IPS-15b (cell line): Measurements from ENCODE around the gene DIRAS1.

Experiments used
- H3K27me3 ChIP-seq: one replicate; pipeline ENCODE4 v1.6.1; 2013; ENCODE audit warnings: low read length; ENCODE audit not compliant: control insufficient read depth, insufficient read depth
- H3K36me3 ChIP-seq: one replicate; pipeline ENCODE4 v1.6.1; 2013; ENCODE audit warnings: low read length; ENCODE audit not compliant: control insufficient read depth, insufficient read depth
- H3K4me1 ChIP-seq: one replicate; pipeline ENCODE4 v1.6.1; 2013; ENCODE audit warnings: mild to moderate bottlenecking, low read length; ENCODE audit not compliant: control insufficient read depth, insufficient read depth
- H3K4me3 ChIP-seq: one replicate; pipeline ENCODE4 v1.5.1; 2013; ENCODE audit warnings: low read depth, low read length
- H3K9ac ChIP-seq: one replicate; pipeline ENCODE4 v1.6.1; 2013; ENCODE audit warnings: low read depth, mild to moderate bottlenecking, low read length
- H3K9me3 ChIP-seq: one replicate; pipeline ENCODE4 v1.6.1; 2013; ENCODE audit warnings: mild to moderate bottlenecking, low read length; ENCODE audit not compliant: control insufficient read depth, insufficient read depth

Gene DIRAS1

GRCh38 chr19:2720777-2721569, at the start of gene DIRAS1:
Gene DIRAS1, minus strand, starts transcription at chr19:2721372. Its CDS starts 3,566 bp downstream, at chr19:2717806.
- peaks cover 4% of the 10 kb centered on the region for H3K36me3 ChIP-seq
- H3K27me3 ChIP-seq: no peaks in the 10 kb centered on the region
- peaks cover 2% of the 10 kb centered on the region for H3K4me1 ChIP-seq
- no peak within 1 kb of the TSS for H3K9ac ChIP-seq
- no peaks in the 10 kb centered on the region for H3K9me3 ChIP-seq
- peak within 1 kb of the TSS; percentile 56 for H3K4me3 ChIP-seq

- Histone ChIP-seq H3K4me1 (no peaks in the 10 kb centered on the region), H3K9me3 (no peaks in the 10 kb centered on the region), H3K4me3 (no peak overlapping the region), H3K27me3 (no peaks in the 10 kb centered on the region), H3K9ac (no peak overlapping the region), H3K36me3 (peaks cover 37% of the 10 kb centered on the region)
Observed at GRCh38 chr19:2770055-2771013, 49.2 kb upstream of the DIRAS1 start.

GRCh38 chr19:2769218-2769617, 48.0 kb upstream of the DIRAS1 start:
- Histone ChIP-seq H3K4me3 (no peak overlapping the region), H3K27me3 (no peaks in the 10 kb centered on the region), H3K9ac (no peak overlapping the region), H3K9me3 (no peaks in the 10 kb centered on the region), H3K4me1 (no peaks in the 10 kb centered on the region), H3K36me3 (peaks cover 44% of the 10 kb centered on the region)

- Histone ChIP-seq H3K36me3 (peaks cover 51% of the 10 kb centered on the region), H3K9ac (no peak overlapping the region), H3K4me1 (no peaks in the 10 kb centered on the region)
Observed at GRCh38 chr19:2768365-2769132, 47.4 kb upstream of the DIRAS1 start.

GRCh38 chr19:2767688-2768087, 46.5 kb upstream of the DIRAS1 start:
- H3K4me1 ChIP-seq: no peaks in the 10 kb centered on the region
- H3K36me3 ChIP-seq: peaks cover 58% of the 10 kb centered on the region
- no peaks in the 10 kb centered on the region for H3K27me3 ChIP-seq
- no peak overlapping the region for H3K4me3 ChIP-seq
- no peaks in the 10 kb centered on the region for H3K9me3 ChIP-seq
- H3K9ac ChIP-seq: no peak overlapping the region

More at GRCh38 chr19:2768365-2769132, 47.4 kb upstream of the DIRAS1 start:
- Histone ChIP-seq H3K9me3 (no peaks in the 10 kb centered on the region), H3K27me3 (no peaks in the 10 kb centered on the region), H3K4me3 (no peak overlapping the region)

- no peak overlapping the region for H3K4me3 ChIP-seq
- H3K9ac ChIP-seq: no peak overlapping the region
- H3K4me1 ChIP-seq: no peaks in the 10 kb centered on the region
- peaks cover 67% of the 10 kb centered on the region for H3K36me3 ChIP-seq
- H3K9me3 ChIP-seq: no peaks in the 10 kb centered on the region
- no peaks in the 10 kb centered on the region for H3K27me3 ChIP-seq
Observed at GRCh38 chr19:2766594-2767372, 45.6 kb upstream of the DIRAS1 start.

GRCh38 chr19:2765376-2765775, 44.2 kb upstream of the DIRAS1 start:
- Histone ChIP-seq H3K27me3 (no peaks in the 10 kb centered on the region), H3K4me3 (no peak overlapping the region), H3K9me3 (no peaks in the 10 kb centered on the region), H3K4me1 (no peaks in the 10 kb centered on the region), H3K9ac (no peak overlapping the region), H3K36me3 (peaks cover 74% of the 10 kb centered on the region)

- Histone ChIP-seq H3K9me3 (no peaks in the 10 kb centered on the region), H3K4me1 (no peaks in the 10 kb centered on the region), H3K27me3 (no peaks in the 10 kb centered on the region), H3K4me3 (no peak overlapping the region), H3K9ac (no peak overlapping the region), H3K36me3 (peaks cover 71% of the 10 kb centered on the region)
Observed at GRCh38 chr19:2764945-2765344, 43.8 kb upstream of the DIRAS1 start.

- H3K9ac ChIP-seq: no peak overlapping the region
- H3K36me3 ChIP-seq: peaks cover 68% of the 10 kb centered on the region
- H3K4me3 ChIP-seq: no peak overlapping the region
- no peaks in the 10 kb centered on the region for H3K9me3 ChIP-seq
- no peaks in the 10 kb centered on the region for H3K4me1 ChIP-seq
- H3K27me3 ChIP-seq: no peaks in the 10 kb centered on the region
Observed at GRCh38 chr19:2763687-2764086, 42.5 kb upstream of the DIRAS1 start.

GRCh38 chr19:2762783-2763496, 41.8 kb upstream of the DIRAS1 start:
- Histone ChIP-seq H3K27me3 (no peaks in the 10 kb centered on the region), H3K36me3 (peaks cover 64% of the 10 kb centered on the region), H3K9me3 (no peaks in the 10 kb centered on the region), H3K4me3 (no peak overlapping the region), H3K9ac (no peak overlapping the region), H3K4me1 (no peaks in the 10 kb centered on the region)
